K562 (cell line): ENCODE results near the gene GMEB1. TPM values are rescaled to one million over a fixed set of nuclear protein-coding genes. Genes with fewer than 3 reads are reported as not detected.

Experiments used
- ESRRB ChIP-seq: fragments of 250-450 bp; sonication (Bioruptor Pico); IDR thresholded peaks from 2 replicates; pipeline ENCODE4 v1.5.0; 2020; ENCODE audit warnings: mild to moderate bottlenecking, moderate library complexity, borderline replicate concordance
- FOXM1 ChIP-seq, 2 experiments: fragments of 450-650 bp in 1 of 2; sonication (generic) in 1 of 2; formaldehyde crosslinking in 1 of 2; IDR thresholded peaks; 2 replicates each; pipeline versions ENCODE4 v1.6.1 to v1.9.0; 2017 to 2022; ENCODE audit warnings: low read depth in 2 of 2, mild to moderate bottlenecking in 2 of 2, missing genetic modification reagents in 1 of 2, moderate library complexity in 1 of 2
- HOXB6 ChIP-seq: fragments of 250-450 bp; sonication (Bioruptor Pico); IDR thresholded peaks from 2 replicates; pipeline ENCODE4 v1.5.1; 2022; ENCODE audit warnings: mild to moderate bottlenecking, borderline replicate concordance
- MAFF ChIP-seq: IDR thresholded peaks from 2 replicates; pipeline ENCODE4 v1.6.1; 2012; ENCODE audit warnings: low read length, improper control_type of control experiment
- NFXL1 ChIP-seq: fragments of 450-650 bp; formaldehyde crosslinking; IDR thresholded peaks from 2 replicates; pipeline ENCODE4 v1.4.0; 2021; ENCODE audit warnings: mild to moderate bottlenecking
- PHF20 ChIP-seq: fragments of 450-650 bp; IDR thresholded peaks from 2 replicates; pipeline ENCODE4 v1.6.1; 2018; ENCODE audit not compliant: partially characterized antibody
- POLR2H ChIP-seq: IDR thresholded peaks from 2 replicates; pipeline ENCODE4 v1.6.1; 2016; ENCODE audit warnings: missing genetic modification characterization, low read depth, mild to moderate bottlenecking, control low read depth, missing compliant biosample characterization, moderate library complexity
- RAD21 ChIP-seq, 2 experiments: fragments of 250-450 bp in 1 of 2; fragments of 450-650 bp in 1 of 2; sonication (Bioruptor Pico) in 1 of 2; formaldehyde crosslinking in 1 of 2; IDR thresholded peaks in 1 of 2; conservative IDR thresholded peaks in 1 of 2; 2 replicates each; pipeline versions ENCODE4 v1.4.0 to v1.8.0; 2020 to 2022; ENCODE audit warnings: mild to moderate bottlenecking in 2 of 2, moderate library complexity in 1 of 2
- RBBP5 ChIP-seq: fragments of 200-600 bp; sonication (generic); IDR thresholded peaks from 2 replicates; pipeline ENCODE4 v1.6.1; 2012; ENCODE audit warnings: borderline replicate concordance, mild to moderate bottlenecking, low read length, control low read depth, inconsistent platforms; ENCODE audit not compliant: insufficient read depth, poor library complexity, severe bottlenecking
- RBM22 ChIP-seq: fragments of 200-400 bp; formaldehyde crosslinking; IDR thresholded peaks from 2 replicates; pipeline ENCODE4 v1.6.1; 2018; ENCODE audit warnings: low read length, low read depth; ENCODE audit not compliant: poor library complexity, severe bottlenecking
- SIRT6 ChIP-seq: IDR thresholded peaks from one replicate; pipeline ENCODE4 v1.6.1; 2012; ENCODE audit warnings: low read depth, mild to moderate bottlenecking, control low read depth, inconsistent platforms, low read length, moderate library complexity
- TBL1XR1 ChIP-seq, 2 experiments: IDR thresholded peaks; 2 replicates each; pipeline ENCODE4 v1.6.1; 2012; ENCODE audit warnings: improper control_type of control experiment in 2 of 2, low read length in 2 of 2, mild to moderate bottlenecking in 1 of 2
- XRCC5 ChIP-seq: fragments of 200-400 bp; formaldehyde crosslinking; IDR thresholded peaks from 2 replicates; pipeline ENCODE4 v1.6.1; 2017; ENCODE audit warnings: low read depth, mild to moderate bottlenecking, low read length
- ZEB2 ChIP-seq: fragments of 450-650 bp; IDR thresholded peaks from 2 replicates; pipeline ENCODE4 v1.6.1; 2016
- polyA plus RNA-seq, 8 experiments: library from polyadenylated mRNA; depleted of rRNA in 4 of 8; stranded (reverse) in 5 of 8; unstranded in 3 of 8; fragments of >200 nt; fragmentation: Nextera tagmentation in 2 of 8; fragmentation: Illumina TruSeq in 1 of 8; extraction: Ambion mirVana in 2 of 8; extraction: Trizol in 1 of 8; gene quantifications; 2 replicates each; pipeline versions ENCODE4 v1.2.1 to v1.2.3, GENCODE V29; 2011 to 2014; ENCODE audit warnings: inconsistent platforms in 1 of 8, missing spikeins in 1 of 8
- total RNA-seq, 7 experiments: library from RNA; depleted of rRNA in 6 of 7; stranded (reverse); fragments of >200 nt in 6 of 7; fragmentation: Illumina TruSeq in 2 of 7; extraction: Trizol in 2 of 7; gene quantifications; 2 replicates each; pipeline versions ENCODE4 v1.2.1 to v1.2.3, GENCODE V29; 2011 to 2021; ENCODE audit warnings: low replicate concordance in 1 of 7
- TF ChIP-seq, protein P1 (sequence below): fragments of 250-450 bp; sonication (Bioruptor Pico); IDR thresholded peaks from 2 replicates; pipeline ENCODE4 v1.8.0; 2022; ENCODE audit warnings: moderate library complexity, mild to moderate bottlenecking, inconsistent platforms
- TF ChIP-seq, protein P2 (sequence below): fragments of 450-650 bp; IDR thresholded peaks from 2 replicates; pipeline ENCODE4 v1.6.1; 2017; ENCODE audit warnings: antibody characterized with exemption, mild to moderate bottlenecking
- TF ChIP-seq, protein P3 (sequence below): fragments of 450-650 bp; IDR thresholded peaks from 2 replicates; pipeline ENCODE4 v1.6.1; 2014; ENCODE audit warnings: low read depth, mild to moderate bottlenecking, moderate library complexity, borderline replicate concordance
- TF ChIP-seq, protein P4 (sequence below): fragments of 450-650 bp; formaldehyde crosslinking; IDR thresholded peaks from 2 replicates; pipeline ENCODE4 v1.4.0; 2022; ENCODE audit warnings: mild to moderate bottlenecking, moderate library complexity

Gene GMEB1
- total and polyA plus RNA-seq, 9 of the 15 experiments (the other 6 are each of a cell fraction or from before 2014, with no cell fraction given): 6.6 to 17.5 (median 8.5) TPM

DNA sequence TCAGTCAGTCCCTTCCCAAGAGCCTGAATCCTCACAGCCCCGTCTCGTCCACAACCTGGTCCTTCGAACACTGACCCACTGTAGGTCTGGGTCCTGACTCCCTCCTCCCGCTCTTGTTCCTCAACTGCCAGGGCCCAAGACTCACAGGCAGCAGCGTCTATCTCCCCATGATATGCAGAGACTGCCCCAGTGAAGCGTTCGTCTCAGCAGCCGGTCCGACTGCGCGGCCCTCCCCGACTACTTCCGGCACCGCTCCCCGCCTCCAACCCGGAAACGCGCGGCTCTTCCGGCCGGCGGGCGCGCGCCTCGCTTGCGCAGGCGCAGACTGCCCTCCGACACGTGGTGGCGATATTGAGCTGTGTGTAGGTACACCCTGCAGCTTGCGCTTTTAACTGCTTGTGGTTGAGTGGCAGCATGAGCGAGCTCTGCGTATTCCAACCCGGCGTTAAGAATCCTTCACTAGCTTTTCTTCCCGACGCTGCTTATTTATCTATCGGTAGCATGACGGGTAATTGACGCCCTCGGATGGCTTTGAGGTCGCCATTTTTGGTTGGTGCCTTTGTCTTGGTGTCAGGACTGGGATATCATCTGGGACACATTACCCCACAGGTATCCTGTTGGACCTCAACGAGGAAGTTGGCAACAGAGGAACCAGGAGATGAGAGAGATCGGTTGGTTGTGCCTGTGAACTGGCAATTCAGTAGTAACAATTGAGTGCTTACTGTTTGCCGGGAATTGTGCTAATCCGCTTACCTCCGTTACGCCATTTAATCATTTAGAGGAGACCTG, 25.5 kb upstream of the GMEB1 start, which contains the start of gene TAF12 (continued):
- TF ChIP-seq MAFF (no peak), PHF20 (peak; percentile 88), ZEB2 (peak; percentile 43; the same call in 1 of the 2 replicates), NFXL1 (CRISPR knock-in tag) (no peak), SIRT6 (no peak), ESRRB (CRISPR knock-in tag) (0 out of 2 replicates have a peak, but pooled peaks have one; percentile 19), RBBP5 (peak; percentile 86), XRCC5 (0 out of 2 replicates have a peak, but pooled peaks have one; percentile 20), HOXB6 (peak; percentile 86; the same call in 1 of the 2 replicates), RAD21 (CRISPR knock-in tag; conservative IDR thresholded peaks at IDR 0.05 in 1 of 2, IDR thresholded peaks at IDR 0.05 in 1 of 2) (peak; percentile 81 to 83), TBL1XR1 (IDR thresholded peaks at IDR 0.05; ENCODE audit: low read length in 2 of 2) (peak in 1 of 2 experiments; percentile 70; a peak in 2 of 4 replicates), RBM22 (no peak), FOXM1 (IDR thresholded peaks at IDR 0.05; ENCODE audit: low read depth) (no peak), FOXM1 (CRISPR knock-in tag; IDR thresholded peaks at IDR 0.05; ENCODE audit: low read depth) (no peak), POLR2H (tag) (peak; percentile 95)
- TF ChIP-seq, protein P1, sequence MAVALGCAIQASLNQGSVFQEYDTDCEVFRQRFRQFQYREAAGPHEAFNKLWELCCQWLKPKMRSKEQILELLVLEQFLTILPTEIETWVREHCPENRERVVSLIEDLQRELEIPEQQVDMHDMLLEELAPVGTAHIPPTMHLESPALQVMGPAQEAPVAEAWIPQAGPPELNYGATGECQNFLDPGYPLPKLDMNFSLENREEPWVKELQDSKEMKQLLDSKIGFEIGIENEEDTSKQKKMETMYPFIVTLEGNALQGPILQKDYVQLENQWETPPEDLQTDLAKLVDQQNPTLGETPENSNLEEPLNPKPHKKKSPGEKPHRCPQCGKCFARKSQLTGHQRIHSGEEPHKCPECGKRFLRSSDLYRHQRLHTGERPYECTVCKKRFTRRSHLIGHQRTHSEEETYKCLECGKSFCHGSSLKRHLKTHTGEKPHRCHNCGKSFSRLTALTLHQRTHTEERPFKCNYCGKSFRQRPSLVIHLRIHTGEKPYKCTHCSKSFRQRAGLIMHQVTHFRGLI (CRISPR knock-in tag): no peak
- TF ChIP-seq, protein P2, sequence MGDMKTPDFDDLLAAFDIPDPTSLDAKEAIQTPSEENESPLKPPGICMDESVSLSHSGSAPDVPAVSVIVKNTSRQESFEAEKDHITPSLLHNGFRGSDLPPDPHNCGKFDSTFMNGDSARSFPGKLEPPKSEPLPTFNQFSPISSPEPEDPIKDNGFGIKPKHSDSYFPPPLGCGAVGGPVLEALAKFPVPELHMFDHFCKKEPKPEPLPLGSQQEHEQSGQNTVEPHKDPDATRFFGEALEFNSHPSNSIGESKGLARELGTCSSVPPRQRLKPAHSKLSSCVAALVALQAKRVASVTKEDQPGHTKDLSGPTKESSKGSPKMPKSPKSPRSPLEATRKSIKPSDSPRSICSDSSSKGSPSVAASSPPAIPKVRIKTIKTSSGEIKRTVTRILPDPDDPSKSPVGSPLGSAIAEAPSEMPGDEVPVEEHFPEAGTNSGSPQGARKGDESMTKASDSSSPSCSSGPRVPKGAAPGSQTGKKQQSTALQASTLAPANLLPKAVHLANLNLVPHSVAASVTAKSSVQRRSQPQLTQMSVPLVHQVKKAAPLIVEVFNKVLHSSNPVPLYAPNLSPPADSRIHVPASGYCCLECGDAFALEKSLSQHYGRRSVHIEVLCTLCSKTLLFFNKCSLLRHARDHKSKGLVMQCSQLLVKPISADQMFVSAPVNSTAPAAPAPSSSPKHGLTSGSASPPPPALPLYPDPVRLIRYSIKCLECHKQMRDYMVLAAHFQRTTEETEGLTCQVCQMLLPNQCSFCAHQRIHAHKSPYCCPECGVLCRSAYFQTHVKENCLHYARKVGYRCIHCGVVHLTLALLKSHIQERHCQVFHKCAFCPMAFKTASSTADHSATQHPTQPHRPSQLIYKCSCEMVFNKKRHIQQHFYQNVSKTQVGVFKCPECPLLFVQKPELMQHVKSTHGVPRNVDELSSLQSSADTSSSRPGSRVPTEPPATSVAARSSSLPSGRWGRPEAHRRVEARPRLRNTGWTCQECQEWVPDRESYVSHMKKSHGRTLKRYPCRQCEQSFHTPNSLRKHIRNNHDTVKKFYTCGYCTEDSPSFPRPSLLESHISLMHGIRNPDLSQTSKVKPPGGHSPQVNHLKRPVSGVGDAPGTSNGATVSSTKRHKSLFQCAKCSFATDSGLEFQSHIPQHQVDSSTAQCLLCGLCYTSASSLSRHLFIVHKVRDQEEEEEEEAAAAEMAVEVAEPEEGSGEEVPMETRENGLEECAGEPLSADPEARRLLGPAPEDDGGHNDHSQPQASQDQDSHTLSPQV: peak; percentile 80
- TF ChIP-seq, protein P3, sequence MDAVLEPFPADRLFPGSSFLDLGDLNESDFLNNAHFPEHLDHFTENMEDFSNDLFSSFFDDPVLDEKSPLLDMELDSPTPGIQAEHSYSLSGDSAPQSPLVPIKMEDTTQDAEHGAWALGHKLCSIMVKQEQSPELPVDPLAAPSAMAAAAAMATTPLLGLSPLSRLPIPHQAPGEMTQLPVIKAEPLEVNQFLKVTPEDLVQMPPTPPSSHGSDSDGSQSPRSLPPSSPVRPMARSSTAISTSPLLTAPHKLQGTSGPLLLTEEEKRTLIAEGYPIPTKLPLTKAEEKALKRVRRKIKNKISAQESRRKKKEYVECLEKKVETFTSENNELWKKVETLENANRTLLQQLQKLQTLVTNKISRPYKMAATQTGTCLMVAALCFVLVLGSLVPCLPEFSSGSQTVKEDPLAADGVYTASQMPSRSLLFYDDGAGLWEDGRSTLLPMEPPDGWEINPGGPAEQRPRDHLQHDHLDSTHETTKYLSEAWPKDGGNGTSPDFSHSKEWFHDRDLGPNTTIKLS: peak; percentile 84
- TF ChIP-seq, protein P4, sequence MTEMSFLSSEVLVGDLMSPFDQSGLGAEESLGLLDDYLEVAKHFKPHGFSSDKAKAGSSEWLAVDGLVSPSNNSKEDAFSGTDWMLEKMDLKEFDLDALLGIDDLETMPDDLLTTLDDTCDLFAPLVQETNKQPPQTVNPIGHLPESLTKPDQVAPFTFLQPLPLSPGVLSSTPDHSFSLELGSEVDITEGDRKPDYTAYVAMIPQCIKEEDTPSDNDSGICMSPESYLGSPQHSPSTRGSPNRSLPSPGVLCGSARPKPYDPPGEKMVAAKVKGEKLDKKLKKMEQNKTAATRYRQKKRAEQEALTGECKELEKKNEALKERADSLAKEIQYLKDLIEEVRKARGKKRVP (CRISPR knock-in tag): no peak
